HCT116 (cell line): ENCODE measurements around the gene AAMP.

Source experiments
- CTCF ChIP-seq, 3 experiments: fragments of 200-600 bp in 1 of 3; sonication (generic) in 1 of 3; IDR thresholded peaks in 2 of 3; conservative IDR thresholded peaks in 1 of 3; 2 replicates each; pipeline ENCODE4 v1.5.1; 2012 to 2017; ENCODE audit warnings: low read depth in 2 of 3, low read length in 2 of 3, antibody characterized with exemption in 1 of 3, borderline replicate concordance in 1 of 3, control low read depth in 1 of 3, mild to moderate bottlenecking in 1 of 3, mixed read lengths in 1 of 3, mixed run types in 1 of 3, moderate library complexity in 1 of 3; ENCODE audit not compliant: insufficient read depth in 1 of 3
- FOSL1 ChIP-seq: IDR thresholded peaks from 2 replicates; pipeline ENCODE4 v1.6.1; 2012; ENCODE audit warnings: low read depth
- POLR2A ChIP-seq: IDR thresholded peaks from 2 replicates; pipeline ENCODE4 v1.7.0; 2011; ENCODE audit warnings: borderline replicate concordance; ENCODE audit not compliant: insufficient read depth, insufficient read length; ENCODE audit errors: extremely low read depth
- SP1 ChIP-seq: IDR thresholded peaks from 2 replicates; pipeline ENCODE4 v1.6.1; 2012; ENCODE audit warnings: low read depth
- TCF7L2 ChIP-seq: IDR thresholded peaks from 2 replicates; pipeline ENCODE4 v1.7.0; 2011; ENCODE audit warnings: borderline replicate concordance, inconsistent platforms; ENCODE audit not compliant: insufficient read depth, insufficient read length; ENCODE audit errors: extremely low read depth
- ZBTB33 ChIP-seq: IDR thresholded peaks from 2 replicates; pipeline ENCODE4 v1.6.1; 2011; ENCODE audit warnings: mild to moderate bottlenecking, low read length, moderate library complexity; ENCODE audit not compliant: insufficient replicate concordance; ENCODE audit errors: extremely low read depth

GRCh38 chr2:218280260-218280870 lies 10.4 kb upstream of the AAMP start:
- TF ChIP-seq POLR2A: no peak
- no peak for TF ChIP-seq CTCF (IDR thresholded peaks at IDR 0.05 in 2 of 3, conservative IDR thresholded peaks at IDR 0.05 in 1 of 3; ENCODE audit: borderline replicate concordance in 1 of 3, insufficient read depth in 1 of 3, low read depth in 2 of 3, low read length in 2 of 3)
- TF ChIP-seq FOSL1: no peak
- no peak for TF ChIP-seq TCF7L2
- no peak for TF ChIP-seq SP1
- no peak for TF ChIP-seq ZBTB33
